GM21515 (cell line): Measurements from ENCODE around the gene CARD9.
A peak's percentile ranks its signal among the peaks of the same experiment; 100 is the strongest.

Source experiments
- ATAC-seq: cut with Tn5 transposase; IDR thresholded peaks from one replicate; pipeline ENCODE4 v1.9.1; 2021; ENCODE audit not compliant: unreplicated experiment

CARD9 gene

GRCh38 chr9:136401173-136401922 lies 27.9 kb upstream of the CARD9 start:
- ATAC-seq: no peak

DNA sequence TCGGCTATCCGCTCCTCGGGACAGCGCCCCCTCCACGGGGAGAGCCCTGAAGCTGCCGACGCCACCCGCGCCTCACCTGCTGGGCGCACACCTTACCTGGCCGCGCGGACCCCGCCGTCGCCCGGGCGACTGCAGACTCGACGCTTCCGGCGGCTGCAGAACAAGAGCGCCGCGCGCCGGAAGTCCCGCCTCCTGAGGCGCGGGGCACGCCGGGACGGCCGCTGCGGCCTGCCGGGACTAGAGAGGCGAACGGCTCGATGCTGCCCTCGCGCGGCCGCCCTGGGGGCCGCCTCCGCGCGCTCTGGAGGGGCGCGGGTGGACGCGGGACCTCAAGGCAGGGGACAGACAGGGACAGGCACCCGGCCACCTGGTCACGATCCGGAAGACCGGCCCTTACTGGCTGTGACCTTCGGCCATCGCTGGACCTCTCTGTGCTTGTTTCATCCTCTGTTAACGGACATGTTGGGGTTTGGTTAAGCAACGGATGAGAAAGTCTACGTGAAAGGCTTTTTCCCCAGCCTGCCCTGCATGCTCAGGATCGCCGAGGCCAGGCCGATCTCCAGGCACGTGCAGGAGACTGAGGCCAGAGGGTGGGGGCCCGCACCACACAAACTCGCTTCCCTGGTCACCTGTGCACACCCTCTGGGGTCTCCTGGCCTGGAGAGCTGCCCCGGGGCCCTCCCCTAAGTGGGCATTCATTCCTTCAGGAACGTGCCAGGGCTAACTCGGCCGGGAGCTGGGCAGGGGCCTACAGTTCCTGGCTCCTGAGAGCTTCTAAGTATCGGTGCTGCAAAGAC lies 26.8 kb upstream of the CARD9 start, which contains the start of gene SNAPC4:
SNAPC4 (minus strand) TSS at position 133 of the 797 bp plus-strand sequence. CDS start 1,742 bp downstream, outside the sequence.
- peak; percentile 49 for ATAC-seq

DNA sequence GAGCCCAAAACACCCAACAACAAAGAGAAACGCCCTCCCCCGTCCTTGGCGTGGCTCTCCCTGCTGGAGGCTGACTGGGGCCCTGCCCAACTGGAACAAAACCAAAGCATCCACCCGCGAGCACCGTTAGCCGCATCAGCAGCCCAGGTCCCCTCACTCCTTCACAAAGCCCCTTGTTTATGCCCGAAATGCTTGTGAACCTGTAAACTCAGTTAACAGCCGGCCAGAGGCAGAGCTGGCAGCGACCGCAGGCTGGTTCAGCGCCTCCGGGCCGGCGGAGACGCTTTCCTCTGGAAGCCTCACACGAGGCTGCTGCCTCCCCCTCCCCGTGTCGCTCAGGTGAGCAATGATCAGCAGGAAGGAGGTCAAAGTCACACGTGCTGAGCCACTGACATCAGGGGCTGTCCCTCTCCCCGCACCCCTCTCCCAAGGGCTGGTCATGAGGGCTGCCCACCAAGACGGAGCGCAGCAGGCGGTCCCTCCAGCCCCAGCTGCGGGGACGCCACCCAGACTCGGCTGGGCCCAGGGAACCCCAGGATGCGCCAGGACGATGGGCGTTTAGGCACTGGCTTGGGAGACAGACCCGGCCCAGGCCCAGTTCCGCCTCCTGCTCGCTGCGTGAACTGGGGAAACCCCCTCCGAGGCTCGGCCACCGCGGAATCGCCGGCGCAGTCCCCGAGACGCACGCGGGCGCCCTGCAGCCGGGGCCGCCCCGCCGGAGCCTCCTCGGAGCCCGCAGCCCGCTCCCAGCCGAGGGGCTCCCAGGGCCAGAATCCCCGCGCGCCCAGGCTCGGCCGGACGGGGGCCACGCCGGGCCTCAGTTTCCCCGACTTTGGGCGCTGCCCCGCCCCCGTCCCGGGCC lies 25.9 kb upstream of the CARD9 start:
- ATAC-seq: peak; percentile 26

DNA sequence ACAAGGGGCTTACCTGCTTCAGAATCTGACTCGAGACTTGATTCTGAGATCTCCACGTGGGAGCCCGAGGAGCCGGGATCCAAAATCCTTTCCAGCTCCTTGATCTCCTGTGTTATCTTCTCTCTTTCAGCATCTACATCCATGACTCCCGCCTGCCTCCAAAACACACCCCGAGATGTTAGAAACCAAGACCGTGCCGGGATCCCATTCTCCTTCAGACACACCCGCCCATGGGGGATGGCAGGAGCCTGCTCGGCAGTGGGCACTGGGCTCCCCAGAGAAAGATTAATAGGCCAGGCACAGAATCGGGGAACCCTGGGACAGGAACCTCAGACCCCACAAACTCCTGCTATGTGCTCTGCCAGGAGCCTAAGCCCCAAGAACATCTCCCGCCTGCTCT lies 24.8 kb upstream of the CARD9 start:
- ATAC-seq: no peak

- no peak for ATAC-seq
Measured at GRCh38 chr9:136397643-136398042, 24.2 kb upstream of the CARD9 start.

DNA sequence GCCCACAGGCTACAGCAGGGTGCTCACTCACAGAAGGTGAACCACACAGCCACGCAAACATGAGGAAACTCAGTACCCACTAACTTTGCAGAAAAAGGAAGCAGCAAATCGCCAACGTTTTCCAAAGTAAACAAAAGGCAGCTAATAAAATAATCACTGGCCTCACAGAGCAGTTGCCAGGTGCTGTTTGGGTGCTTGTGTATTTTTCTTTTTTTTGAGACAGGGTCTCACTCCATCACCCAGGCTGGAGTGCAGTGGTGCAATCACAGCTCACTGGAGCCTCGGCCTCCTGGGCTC lies 22.7 kb upstream of the CARD9 start:
- no peak for ATAC-seq

- ATAC-seq: no peak
Measured at GRCh38 chr9:136395345-136396218, 22.1 kb upstream of the CARD9 start.

DNA sequence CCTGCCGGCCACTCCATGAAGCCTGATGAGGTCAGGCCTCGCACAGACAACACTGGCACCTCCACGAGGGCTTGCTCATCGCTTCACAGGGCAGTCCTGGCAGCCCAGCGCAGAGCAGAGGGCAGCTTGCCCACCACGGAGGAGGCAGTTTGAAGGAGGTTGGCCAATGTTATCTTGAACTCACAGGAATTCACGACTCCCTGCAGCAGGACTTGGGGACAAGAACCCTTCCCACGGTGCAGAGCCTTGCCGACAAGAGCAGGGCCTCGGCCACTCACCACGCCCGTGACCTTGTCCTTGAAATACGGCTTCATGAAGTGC lies 21.5 kb upstream of the CARD9 start:
- no peak for ATAC-seq

DNA sequence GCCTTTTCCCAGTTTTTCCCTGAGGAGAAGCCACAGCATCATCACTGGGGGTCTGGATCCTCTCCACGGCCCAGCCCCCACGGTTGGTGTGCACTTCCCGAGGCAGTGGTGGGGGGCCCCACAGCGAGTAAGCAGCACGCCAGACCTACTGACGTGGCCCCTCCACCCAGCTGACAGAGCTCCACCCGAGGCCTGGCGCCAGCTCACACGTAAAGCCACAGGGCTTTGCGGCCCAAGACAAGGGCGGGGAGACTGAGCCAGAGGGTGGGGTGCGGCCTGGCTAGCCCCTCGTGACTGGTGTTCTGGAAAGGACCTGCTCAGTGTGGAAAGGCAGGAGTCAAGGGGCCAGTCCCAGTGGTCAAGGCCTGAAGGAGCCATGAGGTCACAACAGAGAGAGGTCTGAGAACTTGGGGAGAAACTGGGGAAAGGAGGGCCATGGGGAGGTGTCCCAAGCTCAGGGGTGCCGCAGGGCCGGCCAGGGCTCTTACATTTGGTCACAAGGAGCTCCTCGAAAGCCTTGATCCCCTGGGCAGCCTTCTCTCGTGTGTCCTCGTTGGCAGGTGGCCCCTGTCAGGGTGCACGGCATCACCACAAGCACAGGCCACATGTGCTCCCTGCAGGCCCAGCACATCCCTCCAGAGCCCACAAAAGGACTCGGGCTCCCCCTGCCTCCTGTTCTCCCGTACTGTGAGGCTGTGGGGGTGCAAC lies 21.0 kb upstream of the CARD9 start:
- no peak for ATAC-seq

- ATAC-seq: no peak
Measured at GRCh38 chr9:136393531-136393930, 20.1 kb upstream of the CARD9 start.

GRCh38 chr9:136392538-136393449 lies 19.3 kb upstream of the CARD9 start:
- no peak for ATAC-seq

GRCh38 chr9:136391737-136392537 lies 18.5 kb upstream of the CARD9 start:
- ATAC-seq: no peak

DNA sequence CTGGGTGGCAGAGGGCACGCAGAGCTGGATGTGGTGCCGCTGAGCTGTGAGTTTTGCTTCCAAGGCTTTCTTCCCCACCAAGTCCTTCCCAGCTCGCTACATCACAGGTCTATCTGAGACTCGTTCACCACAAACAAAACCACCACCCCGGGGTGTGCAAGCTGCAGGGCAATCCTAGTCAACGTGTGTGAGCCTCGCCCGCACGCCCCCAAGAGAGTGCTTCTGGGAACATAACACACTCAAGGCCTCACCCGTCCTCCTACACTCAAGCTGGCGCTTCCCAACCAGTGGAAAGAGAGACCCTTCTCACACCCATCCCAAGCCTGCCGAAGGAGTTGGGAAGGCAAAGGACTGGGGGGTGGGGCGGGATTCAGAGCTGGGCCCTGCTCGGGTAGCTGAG lies 15.9 kb upstream of the CARD9 start:
- ATAC-seq: no peak

- no peak for ATAC-seq
Measured at GRCh38 chr9:136387217-136387616, 13.7 kb upstream of the CARD9 start.

DNA sequence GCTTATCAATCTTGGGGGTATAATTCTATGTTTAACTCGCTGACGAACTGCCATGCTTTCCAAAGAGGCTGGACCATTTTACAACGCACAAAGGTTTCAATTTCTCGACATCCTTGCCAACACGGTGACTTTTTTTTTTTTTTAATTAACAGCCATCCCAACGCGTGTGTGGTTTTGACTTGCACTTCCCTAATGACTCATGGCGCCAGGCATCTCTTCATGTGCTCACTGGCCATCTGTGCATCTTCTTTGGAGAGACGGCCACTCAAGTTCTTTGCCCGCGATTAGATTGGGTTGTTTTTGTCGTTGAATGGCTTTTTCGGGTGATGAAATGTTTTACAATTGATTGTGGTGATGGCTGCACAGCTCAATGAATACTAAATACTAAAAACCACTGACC lies 12.5 kb upstream of the CARD9 start:
- no peak for ATAC-seq

DNA sequence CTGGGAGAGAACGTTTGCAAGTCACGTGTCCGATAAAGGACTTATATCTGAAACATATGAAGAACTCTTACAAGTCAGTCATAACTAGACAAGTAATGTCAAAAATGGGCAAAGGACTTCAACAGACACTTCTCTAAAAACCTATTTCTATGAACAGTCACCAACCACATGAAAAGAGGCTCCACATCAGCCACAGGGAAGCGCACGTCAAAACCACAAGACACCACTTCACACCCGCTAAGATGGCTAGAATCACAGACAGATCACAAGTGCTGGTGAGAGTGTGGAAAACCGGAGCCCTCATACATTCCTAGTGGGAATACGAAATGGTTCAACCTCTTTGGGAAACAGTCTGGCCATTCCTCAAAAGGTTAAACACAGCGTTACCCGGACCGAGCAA lies 11.5 kb upstream of the CARD9 start:
- no peak for ATAC-seq

DNA sequence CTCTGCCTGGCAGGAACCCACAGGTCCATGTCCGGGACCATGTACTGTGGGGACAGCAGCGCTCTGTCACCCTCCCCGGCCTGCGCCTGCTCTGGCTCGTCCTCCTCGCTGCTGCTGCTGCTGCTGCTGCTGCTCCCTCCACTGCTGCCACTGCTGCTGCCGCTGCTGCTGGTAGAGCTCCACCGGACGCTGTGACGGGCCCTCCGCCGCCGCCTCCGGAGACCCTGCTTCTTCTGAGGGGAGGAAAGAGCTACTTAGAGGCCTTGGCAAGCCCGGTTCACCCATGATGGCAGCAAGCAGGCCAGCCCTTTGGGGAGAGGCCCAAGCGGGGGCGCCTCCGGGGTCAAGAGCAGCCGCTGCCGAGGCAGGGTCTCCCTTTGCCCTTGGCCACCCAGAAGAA lies 10.0 kb upstream of the CARD9 start:
- ATAC-seq: no peak

GRCh38 chr9:136381966-136382513 lies 8.6 kb upstream of the CARD9 start:
- ATAC-seq: no peak
